GM21619 (cell line): Measurements from ENCODE around the gene SPATC1L.

Source experiments
- ATAC-seq: cut with Tn5 transposase; IDR thresholded peaks from one replicate; pipeline ENCODE4 v1.9.1; 2021; ENCODE audit not compliant: unreplicated experiment

Gene SPATC1L

GRCh38 chr21:46165098-46165497 lies 19.2 kb downstream of the SPATC1L start:
- ATAC-seq, result no peak

GRCh38 chr21:46163380-46163779 lies 20.9 kb downstream of the SPATC1L start:
- ATAC-seq, result no peak

GRCh38 chr21:46161633-46162592 lies 22.3 kb downstream of the SPATC1L start:
- no peak for ATAC-seq

GRCh38 chr21:46160907-46161632 lies 23.2 kb downstream of the SPATC1L start:
- no peak for ATAC-seq

- no peak for ATAC-seq
Measured at GRCh38 chr21:46160657-46160906, 23.7 kb downstream of the SPATC1L start.

GRCh38 chr21:46159841-46160656 lies 24.2 kb downstream of the SPATC1L start:
- ATAC-seq, result no peak

GRCh38 chr21:46159390-46159789 lies 24.9 kb downstream of the SPATC1L start:
- no peak for ATAC-seq

- ATAC-seq, result no peak
Measured at GRCh38 chr21:46158666-46159300, 25.5 kb downstream of the SPATC1L start.

- ATAC-seq, result no peak
Measured at GRCh38 chr21:46157987-46158451, 26.2 kb downstream of the SPATC1L start.

- no peak for ATAC-seq
Measured at GRCh38 chr21:46157396-46157986, 26.8 kb downstream of the SPATC1L start.

GRCh38 chr21:46156678-46157077 lies 27.6 kb downstream of the SPATC1L start:
- no peak for ATAC-seq

- ATAC-seq, result no peak
Measured at GRCh38 chr21:46156378-46156645, 27.9 kb downstream of the SPATC1L start.

- no peak for ATAC-seq
Measured at GRCh38 chr21:46155514-46156377, 28.5 kb downstream of the SPATC1L start, which contains the start of gene FTCD. Gene FTCD, minus strand, starts transcription at chr21:46155579. Its CDS starts 56 bp downstream, at chr21:46155523.

GRCh38 chr21:46154955-46155513 lies 29.2 kb downstream of the SPATC1L start:
- no peak for ATAC-seq

GRCh38 chr21:46154155-46154954 lies 29.9 kb downstream of the SPATC1L start:
- ATAC-seq, result no peak

- ATAC-seq, result no peak
Measured at GRCh38 chr21:46153247-46154154, 30.8 kb downstream of the SPATC1L start.

- ATAC-seq, result no peak
Measured at GRCh38 chr21:46152927-46153246, 31.4 kb downstream of the SPATC1L start.
